ENCODE results near the gene FSHR.

Gene FSHR

DNA sequence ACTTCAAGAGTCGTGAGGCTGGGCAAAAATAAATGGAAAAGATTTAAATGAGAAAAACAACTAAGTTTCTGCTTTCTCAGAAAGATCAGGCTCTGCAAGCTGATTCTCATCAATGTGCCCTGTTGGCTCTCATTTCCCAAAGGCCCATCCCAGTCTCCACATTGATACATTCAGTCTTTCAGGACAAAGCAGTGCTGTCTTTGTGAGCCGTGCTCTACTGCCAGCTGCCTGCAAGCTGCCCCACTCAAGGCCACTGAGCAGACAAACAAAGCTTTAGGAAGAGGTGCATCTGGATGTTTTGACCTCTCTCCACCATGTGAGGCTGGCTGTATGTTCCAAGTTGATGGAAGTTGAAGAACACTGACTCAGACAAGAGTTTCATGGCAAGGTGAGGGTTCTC is 48.8 kb downstream of the FSHR start:
- Mint-ChIP-seq H3K27ac (no peak overlapping the region), H3K36me3 (ENCODE audit: insufficient read depth) (no peaks in the 10 kb centered on the region), H3K27me3 (no peaks in the 10 kb centered on the region), H3K4me1 (ENCODE audit: low read depth in 2 of 2) (no peaks in the 10 kb centered on the region), H3K4me3 (no peak overlapping the region), H3K9me3 (peaks cover 22 to 26% of the 10 kb centered on the region in 2 donors)
- DNase-seq = no peak
- no peak for ATAC-seq (replicated peaks)

DNA sequence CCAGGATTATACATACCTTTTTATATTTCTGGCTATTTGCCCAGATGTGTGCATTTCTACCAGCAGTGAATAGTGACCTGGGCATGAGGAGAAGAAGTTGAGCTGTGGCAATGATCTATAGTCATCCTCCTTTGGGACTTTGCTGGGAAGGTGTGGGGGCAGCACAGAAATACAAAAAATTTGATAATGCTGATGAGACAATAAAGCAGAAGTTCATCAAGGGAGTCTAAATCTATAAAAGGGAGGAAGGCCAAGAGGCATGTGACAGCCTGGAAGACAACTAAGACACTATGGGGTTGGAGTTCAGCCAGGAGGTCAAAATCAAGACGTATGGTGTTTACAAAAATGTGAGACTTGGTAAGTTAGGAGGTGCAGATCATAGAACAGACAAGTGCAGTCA is 52.2 kb downstream of the FSHR start:
- peaks cover 21 to 26% of the 10 kb centered on the region in 2 donors for H3K9me3 Mint-ChIP-seq
- DNase-seq = no peak
- no peak overlapping the region for H3K27ac Mint-ChIP-seq
- H3K27me3 Mint-ChIP-seq = no peaks in the 10 kb centered on the region
- H3K4me1 Mint-ChIP-seq (ENCODE audit: low read depth in 2 of 2) = no peaks in the 10 kb centered on the region
- no peak for ATAC-seq (replicated peaks)
- H3K36me3 Mint-ChIP-seq (ENCODE audit: insufficient read depth) = no peaks in the 10 kb centered on the region
- no peak overlapping the region for H3K4me3 Mint-ChIP-seq

DNA sequence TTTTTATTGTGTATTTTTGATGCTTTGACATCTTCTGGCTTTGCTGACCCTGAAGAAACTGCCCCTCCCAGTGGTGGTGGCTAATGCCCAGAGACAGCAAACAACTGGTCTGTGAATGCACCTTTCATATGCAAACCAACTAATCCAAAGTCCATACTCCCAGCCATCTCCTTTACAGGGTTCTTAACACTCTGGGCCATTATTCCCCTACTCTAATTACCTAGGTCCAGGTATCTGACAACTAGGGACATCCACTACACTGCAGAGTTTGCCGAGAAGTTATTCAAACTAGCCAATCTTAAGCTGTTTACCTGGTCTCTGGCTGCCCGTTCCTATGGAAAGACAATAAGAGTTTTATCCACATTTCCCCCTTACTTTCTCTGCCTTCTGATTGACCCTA is 73.6 kb downstream of the FSHR start:
- H3K4me1 Mint-ChIP-seq (ENCODE audit: low read depth in 2 of 2) = no peaks in the 10 kb centered on the region
- ATAC-seq (replicated peaks) (no peak), DNase-seq (no peak)
- H3K27ac Mint-ChIP-seq = no peak overlapping the region
- H3K36me3 Mint-ChIP-seq (ENCODE audit: insufficient read depth) = no peaks in the 10 kb centered on the region
- peaks cover 3 to 6% of the 10 kb centered on the region in 2 donors for H3K9me3 Mint-ChIP-seq
- H3K4me3 Mint-ChIP-seq = no peak overlapping the region
- H3K27me3 Mint-ChIP-seq = no peaks in the 10 kb centered on the region

DNA sequence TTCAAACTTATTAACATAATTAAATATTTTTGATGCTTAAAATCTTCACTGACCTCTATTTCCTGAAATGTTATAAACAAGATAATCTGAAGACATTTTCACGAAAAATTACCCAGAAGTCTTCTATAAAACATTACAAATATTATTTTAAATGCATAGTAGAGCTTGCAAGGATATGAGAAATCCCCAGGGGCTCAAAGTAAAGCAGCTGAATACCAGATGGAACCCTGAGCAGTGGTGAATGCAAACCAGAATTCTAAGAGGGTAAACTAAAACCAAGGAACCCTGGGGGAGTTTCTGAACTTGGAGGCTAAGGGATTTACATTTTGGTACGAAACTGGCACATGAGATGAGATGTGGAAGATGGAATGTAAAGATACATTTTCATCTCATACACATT is 83.6 kb downstream of the FSHR start:
- Mint-ChIP-seq H3K27me3 (no peaks in the 10 kb centered on the region), H3K9me3 (peaks cover 20 to 26% of the 10 kb centered on the region in 2 donors), H3K4me1 (ENCODE audit: low read depth in 2 of 2) (no peaks in the 10 kb centered on the region), H3K27ac (no peak overlapping the region), H3K4me3 (no peak overlapping the region), H3K36me3 (ENCODE audit: insufficient read depth) (no peaks in the 10 kb centered on the region)
- DNase-seq (no peak), ATAC-seq (replicated peaks) (no peak)

DNA sequence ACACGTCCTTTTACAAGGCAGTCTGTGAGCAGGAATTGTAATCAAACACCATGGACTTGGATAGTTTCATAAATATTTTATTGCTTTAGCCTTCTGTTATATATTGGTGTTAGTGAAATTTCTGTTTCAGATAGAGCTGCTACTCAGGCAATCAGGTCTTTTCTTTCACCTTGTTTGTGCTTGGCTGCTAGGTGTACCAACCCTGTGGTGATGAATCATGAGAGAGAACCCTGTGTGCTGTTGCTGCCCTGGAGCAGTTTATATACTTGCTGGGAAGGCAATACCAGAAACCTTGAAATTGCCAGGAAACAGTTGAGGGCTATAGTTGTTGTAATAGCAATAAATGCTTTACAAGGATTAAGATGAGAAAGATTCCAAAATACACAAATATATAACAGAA is 84.5 kb downstream of the FSHR start:
- no peak overlapping the region for H3K4me3 Mint-ChIP-seq
- H3K36me3 Mint-ChIP-seq (ENCODE audit: insufficient read depth) = no peaks in the 10 kb centered on the region
- H3K27me3 Mint-ChIP-seq = no peaks in the 10 kb centered on the region
- no peak for ATAC-seq (replicated peaks)
- peaks cover 20 to 22% of the 10 kb centered on the region in 2 donors for H3K9me3 Mint-ChIP-seq
- H3K4me1 Mint-ChIP-seq (ENCODE audit: low read depth in 2 of 2) = no peaks in the 10 kb centered on the region
- no peak for DNase-seq
- no peak overlapping the region for H3K27ac Mint-ChIP-seq

DNA sequence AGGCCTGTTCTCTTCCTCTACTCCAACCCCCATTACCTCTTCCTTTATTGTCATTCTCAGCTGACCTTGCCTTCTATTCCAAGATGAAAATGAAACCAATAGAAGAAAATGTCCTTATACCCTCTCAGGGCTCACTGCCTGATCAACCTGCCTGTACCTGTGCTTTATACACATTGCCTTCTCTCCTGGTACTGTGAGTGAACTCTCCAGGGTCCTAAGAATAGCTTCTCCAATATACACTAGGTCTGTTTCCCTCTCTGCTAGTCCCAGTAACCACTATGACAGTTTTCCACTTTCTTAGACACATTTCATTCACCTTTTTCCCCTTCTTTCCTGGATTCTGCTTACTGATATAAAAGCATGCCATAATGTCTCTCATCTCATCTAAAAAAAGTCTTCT is 85.7 kb downstream of the FSHR start:
- ATAC-seq (replicated peaks) (no peak), DNase-seq (no peak)
- no peak overlapping the region for H3K27ac Mint-ChIP-seq
- no peaks in the 10 kb centered on the region for H3K4me1 Mint-ChIP-seq (ENCODE audit: low read depth in 2 of 2)
- no peaks in the 10 kb centered on the region for H3K27me3 Mint-ChIP-seq
- no peaks in the 10 kb centered on the region for H3K36me3 Mint-ChIP-seq (ENCODE audit: insufficient read depth)
- peaks cover 11 to 12% of the 10 kb centered on the region in 2 donors for H3K9me3 Mint-ChIP-seq
- H3K4me3 Mint-ChIP-seq = no peak overlapping the region

DNA sequence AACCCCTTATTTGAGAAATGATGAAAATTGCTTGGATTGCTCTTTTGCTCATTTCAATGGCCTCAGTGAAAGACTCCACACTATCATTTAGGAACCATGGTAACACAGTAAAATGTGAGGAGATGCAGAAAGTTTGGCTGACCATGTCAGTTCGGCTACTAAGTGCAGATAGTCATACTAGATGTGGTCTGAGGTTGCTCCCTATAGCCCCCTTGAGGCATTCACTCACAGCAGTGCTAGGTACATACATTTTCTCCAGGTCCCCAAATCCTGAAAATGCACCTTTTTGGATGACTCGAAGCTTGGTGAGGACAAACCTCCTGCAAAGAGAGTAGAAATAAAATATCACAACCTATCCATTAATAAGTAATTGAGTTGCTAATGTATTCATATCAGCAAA is 86.3 kb downstream of the FSHR start:
- ATAC-seq (replicated peaks) (no peak), DNase-seq (no peak)
- no peaks in the 10 kb centered on the region for H3K4me1 Mint-ChIP-seq (ENCODE audit: low read depth in 2 of 2)
- peaks cover 11 to 14% of the 10 kb centered on the region in 2 donors for H3K9me3 Mint-ChIP-seq
- no peaks in the 10 kb centered on the region for H3K27me3 Mint-ChIP-seq
- H3K4me3 Mint-ChIP-seq = no peak overlapping the region
- H3K36me3 Mint-ChIP-seq (ENCODE audit: insufficient read depth) = no peaks in the 10 kb centered on the region
- no peak overlapping the region for H3K27ac Mint-ChIP-seq

DNA sequence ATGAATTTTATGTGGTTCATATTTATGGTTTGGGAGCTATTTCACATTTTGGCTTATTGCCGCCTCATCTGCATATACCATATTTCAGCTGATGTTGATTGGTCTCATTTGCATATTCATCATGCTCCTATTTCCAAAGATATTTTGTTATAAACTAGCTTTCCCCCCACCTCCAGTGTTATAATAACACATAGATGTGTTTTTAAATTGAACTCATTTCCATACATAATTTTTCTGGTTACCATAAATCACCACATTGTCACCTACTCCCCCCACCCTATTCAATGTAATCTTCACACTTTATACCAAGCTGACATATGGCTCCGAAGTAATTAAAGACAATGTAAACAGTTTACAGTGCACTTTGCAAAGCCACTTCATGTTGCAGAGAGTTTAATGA is 101.2 kb downstream of the FSHR start:
- H3K4me1 Mint-ChIP-seq (ENCODE audit: low read depth in 2 of 2) = no peaks in the 10 kb centered on the region

DNA sequence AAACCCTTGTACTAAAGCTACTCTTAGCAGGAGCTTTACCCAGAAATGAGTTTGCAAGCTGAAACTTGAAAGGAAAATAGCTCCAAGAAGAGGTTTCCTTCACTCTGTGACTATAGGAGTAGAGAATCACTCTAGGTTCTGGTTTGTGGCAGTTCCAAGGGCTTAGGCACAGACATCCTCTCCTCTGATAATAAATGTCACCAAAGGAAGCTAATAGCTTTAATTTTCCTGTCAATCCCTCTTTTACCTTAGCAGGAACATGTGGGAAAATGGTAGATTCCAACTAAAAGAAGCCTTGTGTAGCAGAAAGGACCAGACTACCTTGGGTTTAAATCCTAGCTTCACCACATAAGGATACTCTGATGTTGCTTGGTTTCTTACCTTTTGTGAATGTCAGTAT is 104.0 kb downstream of the FSHR start:
- Mint-ChIP-seq H3K27ac (no peak overlapping the region), H3K36me3 (ENCODE audit: insufficient read depth) (no peaks in the 10 kb centered on the region)

More for the DNA sequence above, 101.2 kb downstream of the FSHR start:
- Mint-ChIP-seq H3K36me3 (ENCODE audit: insufficient read depth) (no peaks in the 10 kb centered on the region), H3K4me3 (no peak overlapping the region), H3K9me3 (peaks cover 4 to 8% of the 10 kb centered on the region in 2 donors), H3K27me3 (no peaks in the 10 kb centered on the region), H3K27ac (no peak overlapping the region)
- DNase-seq (no peak), ATAC-seq (replicated peaks) (no peak)

DNA sequence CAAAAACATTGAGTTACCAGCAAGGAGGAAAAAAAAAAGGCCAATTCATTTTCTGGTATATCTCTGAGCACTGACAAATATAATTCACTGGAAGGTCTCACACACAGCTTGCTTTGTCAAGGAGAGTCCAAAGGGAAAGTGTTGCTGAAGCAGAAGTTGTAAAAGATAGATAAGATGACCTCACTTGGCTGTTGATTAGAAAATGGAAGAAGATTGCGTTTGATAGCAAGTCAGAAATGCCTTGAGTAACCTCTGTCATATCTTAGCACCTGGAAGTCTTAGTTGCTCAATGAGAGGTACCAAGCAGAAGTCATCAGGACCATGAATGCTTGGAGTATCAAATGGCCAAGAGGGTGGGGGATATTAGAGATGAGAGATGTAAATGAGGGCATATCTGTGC is 105.2 kb downstream of the FSHR start:
- Mint-ChIP-seq H3K9me3 (peaks cover 5 to 8% of the 10 kb centered on the region in 2 donors), H3K36me3 (ENCODE audit: insufficient read depth) (no peaks in the 10 kb centered on the region), H3K4me1 (ENCODE audit: low read depth in 2 of 2) (no peaks in the 10 kb centered on the region), H3K27ac (no peak overlapping the region), H3K4me3 (no peak overlapping the region), H3K27me3 (no peaks in the 10 kb centered on the region)
- no peak for DNase-seq
- no peak for ATAC-seq (replicated peaks)

More for the DNA sequence above, 104.0 kb downstream of the FSHR start:
- Mint-ChIP-seq H3K9me3 (peaks cover 2 to 8% of the 10 kb centered on the region in 2 donors), H3K27me3 (no peaks in the 10 kb centered on the region), H3K4me3 (no peak overlapping the region), H3K4me1 (ENCODE audit: low read depth in 2 of 2) (no peaks in the 10 kb centered on the region)
- ATAC-seq (replicated peaks) (no peak), DNase-seq (no peak)

DNA sequence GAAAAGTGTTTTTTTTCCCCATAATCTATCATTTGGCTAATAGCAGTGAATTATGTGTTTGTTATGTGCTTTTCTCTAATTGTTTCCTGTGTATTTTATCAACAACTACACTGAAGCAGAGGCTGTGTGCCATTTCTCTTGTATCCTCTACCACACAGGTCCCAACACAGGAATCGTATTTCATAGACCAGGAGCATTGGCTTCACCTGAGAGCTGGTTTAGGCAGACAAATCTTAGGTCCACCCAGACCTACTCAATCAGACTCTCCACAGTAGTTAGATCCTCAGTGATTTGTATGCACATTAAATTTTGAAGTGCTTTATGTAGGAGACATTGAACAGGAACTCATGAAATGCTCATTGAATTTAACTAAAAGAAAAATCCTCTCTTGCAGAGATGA is 109.2 kb downstream of the FSHR start:
- peaks cover 6 to 7% of the 10 kb centered on the region in 2 donors for H3K9me3 Mint-ChIP-seq
- no peak overlapping the region for H3K27ac Mint-ChIP-seq
- H3K36me3 Mint-ChIP-seq (ENCODE audit: insufficient read depth) = no peaks in the 10 kb centered on the region
- H3K4me1 Mint-ChIP-seq (ENCODE audit: low read depth in 2 of 2) = no peaks in the 10 kb centered on the region
- no peak overlapping the region for H3K4me3 Mint-ChIP-seq
- H3K27me3 Mint-ChIP-seq = no peaks in the 10 kb centered on the region
- ATAC-seq (replicated peaks) (no peak), DNase-seq (no peak)

DNA sequence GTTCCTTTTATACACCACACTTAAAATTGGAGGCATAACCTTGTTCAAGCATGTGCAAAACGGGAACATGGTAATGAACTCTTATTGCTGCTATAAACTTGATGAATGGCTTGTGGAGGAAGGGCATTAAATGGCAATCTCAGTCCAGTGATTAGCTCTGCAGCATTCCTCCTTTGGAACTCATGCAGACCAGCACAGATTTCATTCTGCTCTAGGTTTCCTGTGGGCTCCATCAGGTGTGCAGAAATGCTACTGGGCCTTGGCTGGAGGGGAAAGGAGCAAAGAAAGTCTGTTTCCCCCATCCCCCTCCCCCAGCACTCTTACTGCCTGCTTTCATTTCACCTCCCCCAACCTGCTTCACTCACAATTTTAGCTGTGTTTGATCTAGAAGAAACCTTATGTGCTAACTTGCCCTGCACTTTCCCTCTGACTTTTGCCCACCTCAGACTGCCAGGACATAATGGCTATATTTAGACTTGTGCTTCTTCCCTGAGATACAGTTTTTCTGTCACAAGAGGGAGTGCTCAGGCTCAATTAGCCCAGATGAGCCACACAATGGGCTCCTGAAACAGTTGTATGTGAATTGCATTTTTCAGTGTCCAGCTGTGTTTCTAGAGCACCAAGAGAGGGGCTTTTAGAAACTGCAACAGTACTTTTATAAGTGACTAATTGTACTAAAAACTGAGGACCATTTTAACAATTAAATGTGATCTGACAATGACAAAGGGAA is 109.8 kb downstream of the FSHR start:
- H3K4me3 Mint-ChIP-seq = no peak overlapping the region
- ATAC-seq (replicated peaks) (no peak), DNase-seq (no peak)

DNA sequence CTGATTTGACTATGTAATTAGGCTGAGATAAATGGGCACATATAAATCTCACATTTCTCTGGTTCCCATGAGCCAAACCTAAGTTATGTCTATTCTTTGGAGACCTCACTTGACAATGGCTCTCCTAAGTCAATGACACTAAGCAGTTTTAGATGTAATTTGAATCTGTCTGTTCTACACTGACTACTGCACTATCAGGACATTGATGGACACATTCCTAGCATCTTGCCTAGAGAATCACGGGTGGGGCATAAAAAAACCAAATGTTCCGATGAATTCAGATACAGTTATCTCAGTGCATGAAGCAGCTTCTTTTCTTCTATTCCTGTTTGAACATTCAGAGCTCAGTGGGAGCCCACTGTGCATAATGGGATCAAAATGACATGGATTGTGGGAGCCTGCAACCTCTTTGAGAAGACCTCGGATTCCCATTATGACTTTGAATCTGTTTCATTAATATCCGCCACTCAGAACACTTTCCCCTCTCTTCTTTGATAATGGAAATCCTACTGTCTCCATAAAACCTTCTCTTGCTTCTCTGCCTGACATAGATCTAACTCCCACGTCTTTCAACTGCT is 110.8 kb downstream of the FSHR start:
- Mint-ChIP-seq H3K27ac (no peak overlapping the region), H3K27me3 (no peaks in the 10 kb centered on the region), H3K36me3 (ENCODE audit: insufficient read depth) (no peaks in the 10 kb centered on the region), H3K9me3 (peaks cover 6 to 8% of the 10 kb centered on the region in 2 donors), H3K4me3 (no peak overlapping the region), H3K4me1 (ENCODE audit: low read depth in 2 of 2) (no peaks in the 10 kb centered on the region)
- DNase-seq (no peak), ATAC-seq (replicated peaks) (no peak)

More for the DNA sequence above, 109.8 kb downstream of the FSHR start:
- Mint-ChIP-seq H3K27ac (no peak overlapping the region), H3K27me3 (no peaks in the 10 kb centered on the region), H3K9me3 (peaks cover 6 to 8% of the 10 kb centered on the region in 2 donors), H3K4me1 (ENCODE audit: low read depth in 2 of 2) (no peaks in the 10 kb centered on the region), H3K36me3 (ENCODE audit: insufficient read depth) (no peaks in the 10 kb centered on the region)

DNA sequence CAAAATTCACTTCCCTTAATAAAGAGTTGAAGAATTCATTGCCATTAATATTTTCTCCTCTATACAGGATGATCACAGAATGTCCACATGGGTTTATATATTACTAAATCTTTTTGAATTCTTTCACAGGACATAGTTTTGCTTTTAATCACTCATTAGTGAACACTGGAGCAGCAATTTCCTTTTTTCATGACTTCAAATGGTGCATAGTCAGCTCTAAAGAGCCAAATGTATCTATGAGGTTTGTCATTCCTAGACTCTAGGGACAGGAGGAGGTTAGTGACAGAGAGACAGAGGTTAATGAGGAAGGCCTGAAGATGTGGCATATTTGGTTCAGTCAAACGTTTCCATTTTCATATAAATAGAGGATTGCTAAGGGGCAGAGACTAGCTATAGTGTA is 111.8 kb downstream of the FSHR start:
- Mint-ChIP-seq H3K4me1 (ENCODE audit: low read depth in 2 of 2) (no peaks in the 10 kb centered on the region), H3K36me3 (ENCODE audit: insufficient read depth) (no peaks in the 10 kb centered on the region), H3K27me3 (no peaks in the 10 kb centered on the region), H3K9me3 (peaks cover 6 to 8% of the 10 kb centered on the region in 2 donors), H3K4me3 (no peak overlapping the region), H3K27ac (no peak overlapping the region)
- DNase-seq (no peak), ATAC-seq (replicated peaks) (no peak)

Measured in effector memory CD8-positive, alpha-beta T cell (primary cell).